ENCODE results near the gene MAL. TPM values are rescaled to one million over a fixed set of nuclear protein-coding genes. Genes with fewer than 3 reads are reported as not detected.
A peak's percentile ranks its signal among the peaks of the same experiment; 100 is the strongest.

Gene MAL
- total RNA-seq, 3 donors from 2014 or later (not counting 1 experiment from before 2014, with no cell fraction given), result 0.54 to 3.3 (median 1.8) TPM

DNA sequence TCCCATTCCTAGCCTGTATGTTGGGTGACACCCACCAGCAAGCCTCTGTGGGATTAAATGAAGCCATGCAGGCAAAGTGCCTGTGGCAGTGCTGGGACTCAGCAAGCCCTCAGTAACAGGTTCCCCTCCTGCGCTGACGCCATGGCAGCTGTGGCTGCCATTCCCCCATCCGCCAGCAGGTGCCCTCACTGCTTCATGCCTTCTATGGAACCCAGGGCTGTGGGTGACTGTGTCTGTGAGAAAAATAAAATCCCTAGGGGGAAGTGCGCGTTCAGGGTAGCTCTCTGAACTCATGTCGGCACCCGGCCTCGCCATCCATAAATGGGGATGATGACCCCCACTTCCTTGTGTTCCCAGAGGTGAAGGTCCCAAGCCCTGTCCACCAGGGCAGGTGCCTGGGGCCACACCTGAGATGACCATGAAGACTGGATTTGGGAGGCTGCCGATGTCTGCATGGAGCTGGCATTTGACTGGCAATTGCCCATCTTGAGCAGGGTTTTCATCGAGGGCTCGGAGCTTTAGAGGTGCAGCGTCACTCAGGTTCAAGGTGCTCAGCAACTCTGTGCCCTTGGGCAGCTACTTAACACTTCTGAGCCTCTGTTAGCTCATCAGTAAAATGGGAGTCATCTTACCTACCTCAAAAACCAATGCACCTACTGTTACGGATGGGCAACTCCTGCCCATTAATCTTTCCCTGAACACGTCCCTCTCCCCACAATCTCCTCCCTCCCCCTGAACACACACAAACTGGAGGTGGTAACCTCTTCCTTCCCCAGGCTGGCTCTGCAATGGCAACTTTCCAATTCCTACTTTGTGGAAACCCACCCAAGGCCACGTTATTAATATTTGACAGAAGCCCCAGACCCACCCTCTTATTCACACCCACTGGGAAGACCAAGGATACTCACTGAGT, 2.9 kb upstream of the MAL start:
- H3K4me1 Mint-ChIP-seq, result peaks cover 0 to 6% of the 10 kb centered on the region in 2 donors
- H3K27me3 Mint-ChIP-seq (ENCODE audit: low read depth in 2 of 2), result peaks cover 27 to 33% of the 10 kb centered on the region in 2 donors
- intact Hi-C loops (cut with micrococcal nuclease), result no loop called here
- TF ChIP-seq, protein P1, sequence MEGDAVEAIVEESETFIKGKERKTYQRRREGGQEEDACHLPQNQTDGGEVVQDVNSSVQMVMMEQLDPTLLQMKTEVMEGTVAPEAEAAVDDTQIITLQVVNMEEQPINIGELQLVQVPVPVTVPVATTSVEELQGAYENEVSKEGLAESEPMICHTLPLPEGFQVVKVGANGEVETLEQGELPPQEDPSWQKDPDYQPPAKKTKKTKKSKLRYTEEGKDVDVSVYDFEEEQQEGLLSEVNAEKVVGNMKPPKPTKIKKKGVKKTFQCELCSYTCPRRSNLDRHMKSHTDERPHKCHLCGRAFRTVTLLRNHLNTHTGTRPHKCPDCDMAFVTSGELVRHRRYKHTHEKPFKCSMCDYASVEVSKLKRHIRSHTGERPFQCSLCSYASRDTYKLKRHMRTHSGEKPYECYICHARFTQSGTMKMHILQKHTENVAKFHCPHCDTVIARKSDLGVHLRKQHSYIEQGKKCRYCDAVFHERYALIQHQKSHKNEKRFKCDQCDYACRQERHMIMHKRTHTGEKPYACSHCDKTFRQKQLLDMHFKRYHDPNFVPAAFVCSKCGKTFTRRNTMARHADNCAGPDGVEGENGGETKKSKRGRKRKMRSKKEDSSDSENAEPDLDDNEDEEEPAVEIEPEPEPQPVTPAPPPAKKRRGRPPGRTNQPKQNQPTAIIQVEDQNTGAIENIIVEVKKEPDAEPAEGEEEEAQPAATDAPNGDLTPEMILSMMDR (IDR thresholded peaks at IDR 0.05), result peak; percentile 42
- peak; percentile 25 to 88 for DNase-seq
- H3K9me3 Mint-ChIP-seq, result no peaks in the 10 kb centered on the region
- no peaks in the 10 kb centered on the region for H3K36me3 Mint-ChIP-seq
- Histone ChIP-seq H3K4me1 (ENCODE audit: control insufficient read depth, insufficient read depth, low read length) (peaks cover 15% of the 10 kb centered on the region), H3K4me3 (ENCODE audit: low read length) (no peak overlapping the region), H3K27ac (ENCODE audit: low read length) (no peak overlapping the region), H3K27me3 (ENCODE audit: control insufficient read depth, insufficient read depth, low read length) (peaks cover 9% of the 10 kb centered on the region), H3K9me3 (ENCODE audit: control insufficient read depth, insufficient read depth, low read length) (no peaks in the 10 kb centered on the region), H3K36me3 (ENCODE audit: control insufficient read depth, insufficient read depth, low read length) (no peaks in the 10 kb centered on the region)
- WGBS (ENCODE audit: insufficient coverage), result 17% methylated on average over 15 of the region's 15 CpGs
- H3K27ac Mint-ChIP-seq, result no peak overlapping the region
- ATAC-seq, result peak in 2 of 3 donors; percentile 46 to 79
- no peak overlapping the region for H3K4me3 Mint-ChIP-seq

DNA sequence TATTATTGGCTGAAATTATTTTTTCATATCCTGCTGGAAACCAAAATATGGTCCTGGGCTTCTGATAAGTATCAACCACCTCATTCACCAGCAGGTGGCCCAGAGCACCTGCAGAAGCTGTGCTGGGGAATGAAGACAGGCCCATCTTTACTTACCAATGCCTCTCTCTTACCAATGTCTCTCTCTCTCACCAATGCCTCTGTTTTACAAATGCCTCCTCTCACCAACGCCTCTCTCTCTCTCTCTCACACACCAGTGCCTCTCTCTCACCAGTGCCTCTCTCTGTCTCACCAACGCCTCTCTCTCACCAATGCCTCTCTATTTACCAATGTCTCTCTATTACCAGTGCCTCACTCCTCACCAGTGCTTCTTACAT, 2.3 kb upstream of the MAL start:
- ATAC-seq (peak in 1 of 3 donors; percentile 23), DNase-seq (peak in 1 of 2 donors; percentile 83)
- Mint-ChIP-seq H3K9me3 (no peaks in the 10 kb centered on the region), H3K36me3 (no peaks in the 10 kb centered on the region), H3K27ac (no peak overlapping the region), H3K4me1 (peaks cover 0 to 6% of the 10 kb centered on the region in 2 donors), H3K27me3 (ENCODE audit: low read depth in 2 of 2) (peaks cover 29 to 35% of the 10 kb centered on the region in 2 donors), H3K4me3 (no peak overlapping the region)
- peaks cover 9% of the 10 kb centered on the region for H3K27me3 ChIP-seq (ENCODE audit: control insufficient read depth, insufficient read depth, low read length)
- H3K9me3 ChIP-seq (ENCODE audit: control insufficient read depth, insufficient read depth, low read length), result no peaks in the 10 kb centered on the region
- no peak overlapping the region for H3K27ac ChIP-seq (ENCODE audit: low read length)
- TF ChIP-seq, protein P1 (IDR thresholded peaks at IDR 0.05), result no peak
- H3K36me3 ChIP-seq (ENCODE audit: control insufficient read depth, insufficient read depth, low read length), result no peaks in the 10 kb centered on the region
- intact Hi-C loops (cut with micrococcal nuclease), result no loop called here
- no peak overlapping the region for H3K4me3 ChIP-seq (ENCODE audit: low read length)
- 39% methylated on average over 2 of the region's 2 CpGs for WGBS (ENCODE audit: insufficient coverage)
- peaks cover 15% of the 10 kb centered on the region for H3K4me1 ChIP-seq (ENCODE audit: control insufficient read depth, insufficient read depth, low read length)

DNA sequence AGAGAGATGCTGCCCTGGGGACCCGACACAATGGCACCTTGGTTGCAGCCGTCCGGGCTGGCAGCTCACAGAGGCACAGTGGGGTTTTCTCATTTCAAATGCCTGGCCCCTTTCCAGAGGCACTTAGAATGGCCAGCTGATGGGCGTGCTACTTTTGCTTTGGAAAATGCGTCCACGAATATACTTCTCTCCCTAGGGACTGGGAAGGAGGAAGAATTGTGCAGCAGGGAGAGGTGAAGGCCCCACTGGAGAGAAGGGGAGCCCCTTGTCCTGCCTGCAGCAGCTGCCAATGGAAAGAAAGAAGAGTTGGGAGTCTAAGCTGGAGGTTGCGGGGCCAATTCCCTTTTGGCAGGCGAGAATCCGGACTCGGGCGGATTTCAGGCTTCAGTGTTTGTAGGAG, 1.1 kb upstream of the MAL start:
- Histone ChIP-seq H3K36me3 (ENCODE audit: control insufficient read depth, insufficient read depth, low read length) (no peaks in the 10 kb centered on the region), H3K27ac (ENCODE audit: low read length) (no peak overlapping the region), H3K4me1 (ENCODE audit: control insufficient read depth, insufficient read depth, low read length) (peaks cover 15% of the 10 kb centered on the region), H3K9me3 (ENCODE audit: control insufficient read depth, insufficient read depth, low read length) (no peaks in the 10 kb centered on the region), H3K27me3 (ENCODE audit: control insufficient read depth, insufficient read depth, low read length) (peaks cover 9% of the 10 kb centered on the region), H3K4me3 (ENCODE audit: low read length) (no peak overlapping the region)
- Mint-ChIP-seq H3K27ac (no peak overlapping the region), H3K4me3 (peak overlapping the region; percentile 31), H3K36me3 (no peaks in the 10 kb centered on the region), H3K4me1 (peaks cover 0 to 6% of the 10 kb centered on the region in 2 donors), H3K27me3 (ENCODE audit: low read depth in 2 of 2) (peaks cover 29 to 37% of the 10 kb centered on the region in 2 donors), H3K9me3 (no peaks in the 10 kb centered on the region)
- no peak for ATAC-seq
- no peak for DNase-seq
- 93% methylated on average over 10 of the region's 11 CpGs for WGBS (ENCODE audit: insufficient coverage)
- intact Hi-C loops (cut with micrococcal nuclease), result no loop called here
- TF ChIP-seq, protein P1 (IDR thresholded peaks at IDR 0.05), result no peak

Data from natural killer cell (primary cell).